Spleen (tissue), 13 donors: ENCODE data around the gene GSTA3. TPM values are rescaled to one million over a fixed set of nuclear protein-coding genes. Genes with fewer than 3 reads are reported as not detected.

Source experiments
- DNase-seq: peaks from one replicate; pipeline ENCODE4 v3.0.0-alpha.2; 2020
- H3K27ac ChIP-seq, 8 donors: fragments of 200-600 bp; sonication (generic) in 7 of 8; 1 replicate in 4 of 8; 2 replicates in 4 of 8; pipeline versions ENCODE4 v1.5.0 to v1.8.0; 2016 to 2021; ENCODE audit warnings: inconsistent platforms in 4 of 8, mild to moderate bottlenecking in 4 of 8, moderate library complexity in 1 of 8
- H3K27me3 ChIP-seq, 7 donors: fragments of 200-600 bp; sonication (generic) in 6 of 7; replicated peaks in 1 of 7; 1 replicate in 4 of 7; 2 replicates in 3 of 7; pipeline versions ENCODE4 v1.5.0 to v1.8.0; 2016 to 2021; ENCODE audit warnings: inconsistent platforms in 3 of 7, mild to moderate bottlenecking in 1 of 7
- H3K36me3 ChIP-seq, 6 donors: fragments of 200-600 bp; sonication (generic) in 5 of 6; 1 replicate in 4 of 6; 2 replicates in 2 of 6; pipeline versions ENCODE4 v1.5.0 to v1.8.0; 2016 to 2021; ENCODE audit warnings: inconsistent platforms in 2 of 6
- H3K4me1 ChIP-seq, 6 donors: fragments of 200-600 bp; sonication (generic) in 5 of 6; 1 replicate in 3 of 6; 2 replicates in 3 of 6; pipeline versions ENCODE4 v1.5.0 to v1.8.0; 2016 to 2021; ENCODE audit warnings: inconsistent platforms in 3 of 6
- H3K4me3 ChIP-seq, 8 donors: fragments of 200-600 bp; sonication (generic) in 7 of 8; 1 replicate in 4 of 8; 2 replicates in 4 of 8; pipeline versions ENCODE4 v1.5.0 to v1.8.0; 2016 to 2021; ENCODE audit warnings: inconsistent platforms in 4 of 8, mild to moderate bottlenecking in 4 of 8, moderate library complexity in 2 of 8
- H3K9me3 ChIP-seq, 8 donors: fragments of 200-600 bp; sonication (generic) in 7 of 8; 1 replicate in 4 of 8; 2 replicates in 4 of 8; pipeline versions ENCODE4 v1.5.0 to v1.8.0; 2016 to 2021; ENCODE audit warnings: inconsistent platforms in 4 of 8
- CTCF ChIP-seq, 11 experiments: fragments of 200-600 bp in 7 of 11; fragments of 450-650 bp in 4 of 11; sonication (generic) in 4 of 11; IDR thresholded peaks in 8 of 11; conservative IDR thresholded peaks in 3 of 11; 1 replicate in 7 of 11; 2 replicates in 4 of 11; pipeline versions ENCODE4 v1.4.0 to v1.8.0; 2016 to 2021; ENCODE audit warnings: antibody characterized with exemption in 11 of 11, inconsistent platforms in 4 of 11, mild to moderate bottlenecking in 1 of 11
- POLR2A ChIP-seq, 3 donors: fragments of 450-650 bp; IDR thresholded peaks; one replicate each; pipeline ENCODE4 v1.5.1; 2017; ENCODE audit warnings: antibody characterized with exemption in 3 of 3, mild to moderate bottlenecking in 1 of 3
- POLR2AphosphoS5 ChIP-seq, 3 donors: sonication (generic); formaldehyde crosslinking; IDR thresholded peaks; one replicate each; pipeline ENCODE4 v1.5.1; 2017; ENCODE audit warnings: antibody characterized with exemption in 3 of 3
- whole genome bisulfite sequencing, 5 donors: extraction: QIAGEN DNeasy Blood & Tissue Kit in 3 of 5; methylation state at CpG; one replicate each; pipeline versions ENCODE4 v1.1.5 to v1.1.7; 2013 to 2018; 5-methylcytosine and 5-hydroxymethylcytosine counted together
- intact Hi-C: fragments of 100-400 bp; cut with DNase I; formaldehyde crosslinking; loops from one replicate; pipeline ENCODE4 v1.15.0; 2023; ENCODE audit warnings: low total_unique reads
- long read RNA-seq, 2 donors: transcript quantifications; one replicate each; lab custom pipeline, GENCODE V29; 2026
- polyA plus RNA-seq, 3 donors: library from polyadenylated mRNA; stranded (reverse); fragments of 200-250 nt; gene quantifications; one replicate each; pipeline ENCODE4 v1.2.1, GENCODE V29; 2013
- total RNA-seq, 7 donors: library from RNA; depleted of rRNA in 3 of 7; stranded (reverse); fragments of >200 nt in 3 of 7; fragmentation: NEBNext Ultra II Directional in 4 of 7; extraction: Animal tissue kit (Norgen Biotek cat#: 25700) in 4 of 7; gene quantifications; one replicate each; pipeline versions ENCODE4 v1.1.0 to v1.2.1, GENCODE V29; 2016 to 2021
- donor health status: healthy with polysubstance abuse.
- donor health status: DM: no; HTN: no; CAD: no; lungs with moderate emphysema.
- donor health status: DM: no; HTN: no; CAD: no.
- donor health status: Bipolar disorder and iron deficiency.
- donor health status: healthy.
- donor health status: DM: no; HTN: no; CAD: no.
- donor health status: DM: yes; HTN: yes; CAD: no.

Gene GSTA3
- total RNA-seq: not detected
- not detected for polyA plus RNA-seq
- long read RNA-seq, donor 1: 0 reads
- long read RNA-seq, donor 2: 0 reads

- H3K4me3 ChIP-seq: no peak within 1 kb of the TSS
- H3K27me3 ChIP-seq: no peaks in the 10 kb centered on the region
- no peak for DNase-seq
- no peaks in the 10 kb centered on the region for H3K36me3 ChIP-seq
- H3K9me3 ChIP-seq: peaks cover 0 to 3% (median 0%) of the 10 kb centered on the region in 8 donors
- intact Hi-C loops: no loop called here
- no peak within 1 kb of the TSS for H3K27ac ChIP-seq
- TF ChIP-seq CTCF (IDR thresholded peaks at IDR 0.05 in 8 of 11, conservative IDR thresholded peaks at IDR 0.05 in 3 of 11) (no peak), POLR2A (IDR thresholded peaks at IDR 0.05) (no peak), POLR2AphosphoS5 (IDR thresholded peaks at IDR 0.05) (no peak)
- H3K4me1 ChIP-seq: peaks cover 0 to 3% (median 0%) of the 10 kb centered on the region in 6 donors
- 62 to 98% (median 76%) methylated on average over 2 of the region's 2 CpGs for WGBS, 5 donors
These were observed at the start of gene GSTA3 for GRCh38 chr6:52909531-52909930. TSS of gene GSTA3 (minus strand) at chr6:52909698. CDS start at chr6:52905834, 3,864 bp downstream.

- DNase-seq: no peak
- Histone ChIP-seq H3K9me3 (peaks cover 0 to 12% (median 0%) of the 10 kb centered on the region in 8 donors), H3K27me3 (no peaks in the 10 kb centered on the region), H3K4me1 (no peaks in the 10 kb centered on the region), H3K4me3 (no peak overlapping the region), H3K36me3 (no peaks in the 10 kb centered on the region), H3K27ac (no peak overlapping the region)
- intact Hi-C loops: no loop called here
- 64 to 77% (median 73%) methylated on average over 8 of the region's 8 CpGs for WGBS, 5 donors
- TF ChIP-seq CTCF (IDR thresholded peaks at IDR 0.05 in 8 of 11, conservative IDR thresholded peaks at IDR 0.05 in 3 of 11) (no peak), POLR2A (IDR thresholded peaks at IDR 0.05) (no peak), POLR2AphosphoS5 (IDR thresholded peaks at IDR 0.05) (no peak)
These were observed 49.2 kb upstream of the GSTA3 start for GRCh38 chr6:52958546-52959255.

- Histone ChIP-seq H3K36me3 (no peaks in the 10 kb centered on the region), H3K27ac (no peak overlapping the region), H3K9me3 (no peaks in the 10 kb centered on the region), H3K27me3 (no peaks in the 10 kb centered on the region), H3K4me3 (no peak overlapping the region), H3K4me1 (no peaks in the 10 kb centered on the region)
- WGBS, 5 donors: 79 to 99% (median 92%) methylated on average over 7 of the region's 7 CpGs
- intact Hi-C loops: no loop called here
- TF ChIP-seq CTCF (IDR thresholded peaks at IDR 0.05 in 8 of 11, conservative IDR thresholded peaks at IDR 0.05 in 3 of 11) (no peak), POLR2AphosphoS5 (IDR thresholded peaks at IDR 0.05) (no peak), POLR2A (IDR thresholded peaks at IDR 0.05) (no peak)
- no peak for DNase-seq
These were observed 46.4 kb upstream of the GSTA3 start for GRCh38 chr6:52955871-52956270.

- H3K4me1 ChIP-seq: no peaks in the 10 kb centered on the region
- TF ChIP-seq CTCF (IDR thresholded peaks at IDR 0.05 in 8 of 11, conservative IDR thresholded peaks at IDR 0.05 in 3 of 11) (no peak), POLR2AphosphoS5 (IDR thresholded peaks at IDR 0.05) (no peak), POLR2A (IDR thresholded peaks at IDR 0.05) (no peak)
- H3K27me3 ChIP-seq: no peaks in the 10 kb centered on the region
- H3K9me3 ChIP-seq: no peaks in the 10 kb centered on the region
- DNase-seq: no peak
- 65 to 80% (median 75%) methylated on average over 6 of the region's 6 CpGs for WGBS, 5 donors
- H3K27ac ChIP-seq: no peak overlapping the region
- intact Hi-C loops: no loop called here
- H3K36me3 ChIP-seq: no peaks in the 10 kb centered on the region
- H3K4me3 ChIP-seq: no peak overlapping the region
These were observed 44.7 kb upstream of the GSTA3 start for GRCh38 chr6:52953911-52954839.
